Spleen (tissue), 7 donors: Measurements from ENCODE around the gene UNC119.

Source experiments
- POLR2A ChIP-seq, 3 donors: fragments of 450-650 bp; IDR thresholded peaks; one replicate each; pipeline ENCODE4 v1.5.1; 2017; ENCODE audit warnings: antibody characterized with exemption in 3 of 3, mild to moderate bottlenecking in 1 of 3
- TF ChIP-seq, protein P1 (sequence below), 11 experiments: fragments of 200-600 bp in 7 of 11; fragments of 450-650 bp in 4 of 11; sonication (generic) in 4 of 11; IDR thresholded peaks in 8 of 11; conservative IDR thresholded peaks in 3 of 11; 1 replicate in 7 of 11; 2 replicates in 4 of 11; pipeline versions ENCODE4 v1.4.0 to v1.8.0; 2016 to 2021; ENCODE audit warnings: antibody characterized with exemption in 11 of 11, inconsistent platforms in 4 of 11, mild to moderate bottlenecking in 1 of 11
- donor health status: DM: no; HTN: no; CAD: no; lungs with moderate emphysema.
- donor health status: DM: no; HTN: no; CAD: no.
- donor health status: DM: no; HTN: no; CAD: no.

- TF ChIP-seq, protein P1, sequence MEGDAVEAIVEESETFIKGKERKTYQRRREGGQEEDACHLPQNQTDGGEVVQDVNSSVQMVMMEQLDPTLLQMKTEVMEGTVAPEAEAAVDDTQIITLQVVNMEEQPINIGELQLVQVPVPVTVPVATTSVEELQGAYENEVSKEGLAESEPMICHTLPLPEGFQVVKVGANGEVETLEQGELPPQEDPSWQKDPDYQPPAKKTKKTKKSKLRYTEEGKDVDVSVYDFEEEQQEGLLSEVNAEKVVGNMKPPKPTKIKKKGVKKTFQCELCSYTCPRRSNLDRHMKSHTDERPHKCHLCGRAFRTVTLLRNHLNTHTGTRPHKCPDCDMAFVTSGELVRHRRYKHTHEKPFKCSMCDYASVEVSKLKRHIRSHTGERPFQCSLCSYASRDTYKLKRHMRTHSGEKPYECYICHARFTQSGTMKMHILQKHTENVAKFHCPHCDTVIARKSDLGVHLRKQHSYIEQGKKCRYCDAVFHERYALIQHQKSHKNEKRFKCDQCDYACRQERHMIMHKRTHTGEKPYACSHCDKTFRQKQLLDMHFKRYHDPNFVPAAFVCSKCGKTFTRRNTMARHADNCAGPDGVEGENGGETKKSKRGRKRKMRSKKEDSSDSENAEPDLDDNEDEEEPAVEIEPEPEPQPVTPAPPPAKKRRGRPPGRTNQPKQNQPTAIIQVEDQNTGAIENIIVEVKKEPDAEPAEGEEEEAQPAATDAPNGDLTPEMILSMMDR (IDR thresholded peaks at IDR 0.05 in 8 of 11, conservative IDR thresholded peaks at IDR 0.05 in 3 of 11), result no peak
- no peak for TF ChIP-seq POLR2A (IDR thresholded peaks at IDR 0.05)
Measured at GRCh38 chr17:28573966-28574480, 21.6 kb upstream of the UNC119 start.
